GM12874 (cell line): ENCODE data around the gene FBN2.

Experiments
- CTCF ChIP-seq: IDR thresholded peaks from 2 replicates; pipeline ENCODE4 v1.5.1; 2011; ENCODE audit warnings: low read depth, mild to moderate bottlenecking, control low read depth, low read length, moderate library complexity; ENCODE audit not compliant: insufficient read depth

FBN2 gene

GRCh38 chr5:128340648-128341047 lies 197.4 kb downstream of the FBN2 start:
- TF ChIP-seq CTCF, result no peak

DNA sequence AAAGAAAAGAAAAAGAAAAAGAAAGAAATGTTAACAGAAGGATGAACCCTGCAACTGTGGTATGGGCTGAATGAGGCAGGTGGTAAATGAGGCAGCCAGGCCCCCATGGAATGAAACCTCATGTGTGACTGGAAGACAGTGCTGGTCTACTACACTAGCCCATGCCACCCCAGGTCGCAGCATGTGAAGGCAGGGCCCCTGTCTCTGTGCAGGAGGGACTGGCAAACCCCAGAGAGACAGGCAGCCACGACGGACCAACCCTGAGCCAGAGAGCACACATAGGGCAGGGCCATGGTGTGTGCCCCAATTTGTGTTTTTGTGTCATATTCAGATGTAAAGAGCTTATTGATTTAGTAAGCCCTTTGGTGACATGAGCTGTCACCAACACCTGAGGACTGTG lies 198.5 kb downstream of the FBN2 start:
- TF ChIP-seq CTCF, result no peak

DNA sequence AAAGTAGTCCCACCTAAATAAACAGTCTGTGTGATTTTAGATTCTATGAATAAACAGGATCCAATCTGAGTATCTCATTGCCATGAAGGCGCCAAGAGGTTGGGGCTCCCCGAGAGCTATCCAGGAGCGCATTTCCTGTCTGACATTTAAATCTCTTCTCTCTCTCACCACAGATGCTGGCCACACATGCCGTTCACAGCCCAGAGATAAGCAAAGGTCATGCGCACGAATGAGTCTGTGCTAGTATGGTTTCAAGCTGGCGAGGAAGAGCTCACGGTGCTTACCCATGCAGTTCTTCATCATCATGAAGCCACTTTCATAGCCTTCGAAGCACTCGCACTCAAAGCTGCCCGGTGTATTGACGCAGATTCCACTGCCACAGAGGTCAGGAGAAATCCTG lies 199.4 kb downstream of the FBN2 start:
- no peak for TF ChIP-seq CTCF

DNA sequence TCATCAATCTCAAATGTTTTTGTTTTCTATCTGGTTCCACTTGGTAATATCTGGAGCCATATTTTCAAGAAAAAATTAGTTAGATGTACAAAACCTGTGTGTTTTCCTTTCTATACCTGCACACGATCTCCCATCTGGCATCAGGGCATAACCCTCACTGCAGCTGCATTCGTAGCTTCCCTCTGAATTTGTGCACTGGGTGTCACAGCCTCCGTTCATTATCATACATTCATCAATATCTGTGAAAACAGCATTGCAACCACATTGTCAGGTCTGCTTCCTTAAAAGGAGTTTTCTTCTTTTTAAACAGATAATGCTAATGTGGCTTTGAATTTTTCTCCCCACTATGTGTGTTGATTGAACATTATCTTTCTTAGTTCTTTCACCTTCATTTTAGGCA lies 202.7 kb downstream of the FBN2 start:
- TF ChIP-seq CTCF, result no peak

DNA sequence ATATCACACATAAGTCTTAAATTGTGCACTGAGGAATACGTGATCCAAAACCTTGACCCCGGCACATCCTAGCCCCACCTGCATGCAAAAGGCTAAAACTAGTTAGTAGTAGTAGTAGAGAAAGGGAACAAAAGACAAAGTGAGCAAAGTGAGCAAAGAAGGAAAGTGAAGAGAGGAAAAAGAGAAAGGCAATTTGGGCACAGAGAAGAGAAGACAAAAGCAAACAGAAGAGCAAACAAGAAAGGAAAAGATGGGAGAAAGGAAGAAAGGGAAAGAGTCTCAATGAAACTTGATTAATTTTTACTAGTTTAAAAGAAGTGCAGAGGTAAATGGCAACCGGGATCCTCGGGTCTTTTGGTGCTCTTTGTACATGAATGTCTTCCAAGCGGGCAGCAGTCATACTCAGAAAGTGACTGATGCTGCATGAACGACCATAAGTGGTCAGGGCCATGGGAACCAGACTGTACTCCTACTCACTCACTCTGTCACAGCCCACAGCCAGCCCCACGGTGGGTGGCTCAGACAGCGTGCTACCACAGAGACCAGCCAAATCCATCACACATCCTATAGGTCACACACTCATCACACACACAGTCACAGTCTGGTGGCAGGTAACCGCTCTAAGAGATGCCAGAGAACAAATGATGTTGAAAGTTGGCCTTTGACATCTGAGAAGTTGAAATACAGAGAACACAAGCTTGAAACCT lies 203.9 kb downstream of the FBN2 start:
- no peak for TF ChIP-seq CTCF

DNA sequence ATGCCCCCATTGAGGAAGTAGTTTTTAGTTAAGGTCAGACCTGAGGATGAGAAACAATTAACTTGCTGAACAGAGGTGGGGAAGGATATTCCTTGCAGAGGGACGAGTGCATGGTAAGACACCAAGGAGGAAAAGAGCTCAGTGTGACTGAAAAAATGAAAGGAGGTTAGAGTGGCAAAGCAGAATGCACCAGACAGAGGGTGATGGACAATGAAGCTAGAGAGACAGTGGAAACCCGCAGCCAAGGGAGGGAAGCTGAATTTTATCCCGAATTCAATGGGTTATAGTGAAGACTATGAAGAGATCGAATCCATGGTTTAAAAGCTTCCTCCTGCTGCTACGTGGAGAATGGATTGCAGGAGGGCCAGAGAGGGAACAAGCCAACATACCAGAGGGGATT lies 206.8 kb downstream of the FBN2 start:
- no peak for TF ChIP-seq CTCF

DNA sequence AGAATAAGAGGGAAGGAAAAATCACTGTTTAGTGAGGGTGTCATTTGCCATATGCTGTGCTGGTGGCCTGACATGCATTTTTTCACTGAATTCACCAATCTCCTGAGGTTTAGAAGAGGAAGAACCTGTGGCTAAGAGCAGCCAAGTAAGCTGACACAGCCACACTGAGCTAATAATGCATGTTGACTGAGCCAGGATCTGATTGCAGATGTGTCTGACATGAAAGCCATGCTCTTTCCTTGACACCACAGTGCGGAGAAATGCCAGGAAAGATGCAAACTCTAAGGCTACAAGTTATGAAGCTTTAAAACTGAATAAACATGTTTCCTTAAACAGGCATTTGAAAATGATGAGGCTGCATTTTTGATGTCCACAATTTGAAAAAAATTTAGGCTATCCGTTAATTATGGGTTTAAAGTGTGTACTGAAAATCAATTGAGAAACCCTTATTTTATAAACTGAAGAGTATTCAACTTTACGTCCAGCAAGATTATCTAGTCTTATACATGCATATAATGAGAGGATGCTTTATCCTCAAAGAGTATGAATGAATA lies 208.6 kb downstream of the FBN2 start:
- no peak for TF ChIP-seq CTCF
